ENCODE measurements around the gene C1orf185. TPM values are rescaled to one million over a fixed set of nuclear protein-coding genes. Genes with fewer than 3 reads are reported as not detected.
A peak's percentile ranks its signal among the peaks of the same experiment; 100 is the strongest.

Gene C1orf185
- total RNA-seq, 1 donor from 2014 or later: not detected

DNA sequence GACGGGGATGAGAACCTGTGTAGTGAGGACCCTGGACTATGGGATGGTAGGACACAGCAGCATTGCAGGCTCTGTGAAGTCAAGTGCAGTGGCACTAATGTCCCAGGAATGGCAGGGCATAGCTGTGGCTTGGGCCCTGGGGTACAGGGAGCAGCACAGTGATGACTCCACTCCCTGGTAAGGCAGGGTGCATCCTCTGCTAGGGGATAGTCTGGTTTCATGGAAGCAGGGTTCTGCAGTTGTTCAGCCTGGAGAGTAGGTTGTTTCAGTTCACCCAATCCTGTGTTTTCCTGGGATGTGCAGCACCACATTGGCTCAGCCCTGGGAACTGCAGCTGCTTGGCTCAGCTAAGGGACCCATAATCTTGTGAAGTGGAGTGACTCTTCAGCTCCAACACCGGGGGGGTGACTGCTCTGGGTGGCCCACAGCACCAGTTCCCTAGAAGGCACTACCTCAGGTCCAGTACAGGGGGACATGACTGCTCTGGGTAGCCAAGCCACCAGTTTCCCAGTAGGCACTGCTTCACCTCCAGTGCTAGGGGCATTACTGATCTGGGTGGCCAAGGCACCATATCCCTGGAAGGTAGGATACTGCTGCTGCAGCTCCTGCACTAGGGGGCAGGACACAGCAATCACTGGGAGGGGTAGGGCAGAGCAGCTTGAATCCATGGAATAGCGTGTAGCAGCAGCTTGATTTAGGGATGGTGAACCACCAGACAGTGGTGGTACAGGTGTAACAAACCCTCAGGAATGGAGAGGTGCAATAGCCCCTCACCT lies 15.3 kb upstream of the C1orf185 start:
- Histone ChIP-seq H3K27ac (no peak overlapping the region), H3K9me3 (no peaks in the 10 kb centered on the region), H3K36me3 (no peaks in the 10 kb centered on the region), H3K4me1 (no peaks in the 10 kb centered on the region), H3K27me3 (peaks cover 21% of the 10 kb centered on the region), H3K4me3 (no peak overlapping the region)
- DNase-seq (no peak), ATAC-seq (peak; percentile 20)
- TF ChIP-seq CTCF (IDR thresholded peaks at IDR 0.05): no peak
- intact Hi-C loops (cut with DNase I): no loop called here

DNA sequence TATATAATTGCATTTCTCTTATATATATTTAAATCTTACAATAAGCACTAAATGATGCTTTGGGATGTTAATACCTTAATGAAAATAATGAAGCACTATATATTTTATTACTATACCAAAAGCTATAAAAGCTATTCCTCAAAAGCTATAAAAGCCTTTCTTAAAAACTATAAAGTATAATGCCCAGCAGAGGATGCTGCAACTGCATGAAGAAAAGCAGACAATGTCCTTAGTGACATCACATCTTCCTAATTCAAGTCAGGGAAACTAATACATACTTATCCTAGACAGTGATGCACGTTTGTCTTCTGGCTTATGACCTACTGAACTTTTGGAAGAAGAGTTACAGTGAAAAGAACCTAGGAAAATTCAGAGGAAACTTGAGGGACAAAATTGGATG lies 13.6 kb upstream of the C1orf185 start:
- H3K36me3 ChIP-seq: no peaks in the 10 kb centered on the region
- ATAC-seq (no peak), DNase-seq (no peak)
- intact Hi-C loops (cut with DNase I): no loop called here
- H3K27me3 ChIP-seq: peaks cover 15% of the 10 kb centered on the region
- TF ChIP-seq CTCF (IDR thresholded peaks at IDR 0.05): no peak
- no peaks in the 10 kb centered on the region for H3K4me1 ChIP-seq
- H3K27ac ChIP-seq: no peak overlapping the region
- H3K9me3 ChIP-seq: no peaks in the 10 kb centered on the region
- no peak overlapping the region for H3K4me3 ChIP-seq

DNA sequence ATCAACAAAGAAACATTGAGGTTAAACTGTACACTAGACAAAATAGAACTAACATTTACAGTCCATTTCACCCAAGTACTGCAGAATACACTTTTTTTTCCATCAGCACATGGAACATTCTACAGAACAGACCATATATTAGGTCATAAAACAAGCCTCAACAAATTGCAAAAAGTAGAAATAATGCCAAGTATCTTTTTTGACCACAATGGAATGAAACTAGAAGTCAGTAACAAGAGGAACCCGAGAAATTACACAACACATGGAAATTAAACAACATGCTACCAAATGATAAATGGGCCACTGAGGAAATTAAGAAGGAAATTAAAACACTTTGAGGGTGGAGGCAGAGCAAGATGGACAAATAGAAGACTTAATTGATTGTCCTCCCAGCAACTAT lies 8.4 kb upstream of the C1orf185 start:
- no peak for TF ChIP-seq CTCF (IDR thresholded peaks at IDR 0.05)
- intact Hi-C loops (cut with DNase I): no loop called here
- DNase-seq: no peak
- no peaks in the 10 kb centered on the region for H3K9me3 ChIP-seq
- no peaks in the 10 kb centered on the region for H3K27me3 ChIP-seq
- no peak for ATAC-seq
- H3K36me3 ChIP-seq: no peaks in the 10 kb centered on the region
- H3K4me1 ChIP-seq: no peaks in the 10 kb centered on the region
- no peak overlapping the region for H3K27ac ChIP-seq
- no peak overlapping the region for H3K4me3 ChIP-seq

DNA sequence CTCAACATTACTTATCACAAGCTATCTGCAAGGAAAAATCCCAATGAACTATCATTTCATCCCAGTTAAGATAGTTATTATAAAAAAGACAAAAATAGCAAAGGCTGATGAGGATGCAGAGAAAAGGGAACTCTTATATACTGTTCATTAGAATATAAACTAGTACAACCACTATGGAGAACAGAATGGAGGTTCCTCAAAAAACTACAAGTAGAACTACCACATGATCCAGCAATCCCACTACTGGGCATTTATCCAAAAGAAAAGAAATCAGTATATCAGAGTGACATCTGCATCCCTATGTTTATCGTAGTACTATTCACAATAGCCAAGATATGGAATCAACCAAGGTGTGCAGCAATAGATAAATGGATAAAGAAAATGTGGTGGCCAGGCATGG lies 4.9 kb upstream of the C1orf185 start:
- DNase-seq (no peak), ATAC-seq (no peak)
- TF ChIP-seq CTCF (IDR thresholded peaks at IDR 0.05): no peak
- H3K27ac ChIP-seq: no peak overlapping the region
- H3K4me1 ChIP-seq: no peaks in the 10 kb centered on the region
- intact Hi-C loops (cut with DNase I): no loop called here
- H3K27me3 ChIP-seq: no peaks in the 10 kb centered on the region
- H3K4me3 ChIP-seq: no peak overlapping the region
- H3K9me3 ChIP-seq: no peaks in the 10 kb centered on the region
- no peaks in the 10 kb centered on the region for H3K36me3 ChIP-seq

DNA sequence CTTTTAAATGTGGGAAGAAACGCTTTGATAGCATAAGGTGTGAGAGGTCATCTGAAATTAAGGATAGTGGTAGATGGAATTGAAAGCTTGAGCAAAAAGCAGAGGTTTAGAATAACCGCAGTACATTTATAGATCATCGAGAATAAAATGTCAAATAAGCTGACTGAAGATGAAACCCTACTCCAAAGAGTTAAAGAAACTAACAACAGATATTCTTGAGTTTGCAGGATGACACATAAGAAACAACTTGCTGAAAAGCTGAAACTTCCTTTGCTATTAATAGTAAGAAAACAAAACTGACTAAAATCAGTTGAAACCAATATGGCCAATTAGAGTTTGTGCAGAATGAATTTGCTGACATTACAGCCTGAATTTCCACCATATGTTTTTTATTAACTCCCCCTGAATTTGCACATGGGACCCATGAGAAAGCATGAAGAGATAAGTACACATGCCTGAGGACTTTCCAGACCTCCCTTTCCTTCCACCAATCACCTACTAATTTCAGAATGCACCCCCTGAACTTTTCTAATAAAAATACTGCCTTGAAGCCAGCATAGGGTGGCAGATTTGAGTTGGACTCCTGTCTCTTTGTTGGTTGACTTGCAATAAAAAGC lies 1.7 kb upstream of the C1orf185 start:
- Histone ChIP-seq H3K4me3 (no peak overlapping the region), H3K27ac (no peak overlapping the region), H3K4me1 (no peaks in the 10 kb centered on the region), H3K36me3 (no peaks in the 10 kb centered on the region), H3K27me3 (no peaks in the 10 kb centered on the region), H3K9me3 (no peaks in the 10 kb centered on the region)
- no peak for ATAC-seq
- intact Hi-C loops (cut with DNase I): no loop called here
- TF ChIP-seq CTCF (IDR thresholded peaks at IDR 0.05): no peak
- no peak for DNase-seq
